K562 (cell line): Measurements from ENCODE around the gene SRRT. TPM values are rescaled to one million over a fixed set of nuclear protein-coding genes. Genes with fewer than 3 reads are reported as not detected.

Experiments
- ADNP ChIP-seq: fragments of 200-800 bp; sonication (Bioruptor generic); IDR thresholded peaks from 2 replicates; pipeline ENCODE4 v1.6.1; 2016; ENCODE audit warnings: missing genetic modification characterization, missing compliant biosample characterization
- HDAC2 ChIP-seq: fragments of 450-650 bp; IDR thresholded peaks from 2 replicates; pipeline ENCODE4 v1.6.1; 2016; ENCODE audit warnings: mild to moderate bottlenecking
- HNRNPL ChIP-seq: fragments of 200-400 bp; formaldehyde crosslinking; IDR thresholded peaks from 2 replicates; pipeline ENCODE4 v1.6.1; 2017; ENCODE audit warnings: low read depth, mild to moderate bottlenecking, low read length
- MAZ ChIP-seq, 2 experiments: fragments of 450-650 bp in 1 of 2; sonication (generic) in 1 of 2; formaldehyde crosslinking; IDR thresholded peaks in 1 of 2; conservative IDR thresholded peaks in 1 of 2; 2 replicates each; pipeline versions ENCODE4 v1.4.0 to v1.5.0; 2020; ENCODE audit warnings: mild to moderate bottlenecking in 1 of 2, missing genetic modification reagents in 1 of 2
- MTA2 ChIP-seq: fragments of 450-650 bp; IDR thresholded peaks from 2 replicates; pipeline ENCODE4 v1.6.1; 2016; ENCODE audit warnings: low read depth
- PHF20 ChIP-seq: fragments of 450-650 bp; IDR thresholded peaks from 2 replicates; pipeline ENCODE4 v1.6.1; 2018; ENCODE audit not compliant: partially characterized antibody
- POLR2A ChIP-seq: fragments of 450-650 bp; conservative IDR thresholded peaks from 2 replicates; pipeline ENCODE4 v1.6.1; 2016
- POLR2B ChIP-seq: fragments of 450-650 bp; IDR thresholded peaks from 2 replicates; pipeline ENCODE4 v1.6.1; 2018; ENCODE audit warnings: low read depth; ENCODE audit not compliant: partially characterized antibody
- PPARD ChIP-seq: fragments of 250-450 bp; sonication (Bioruptor Pico); IDR thresholded peaks from 2 replicates; pipeline ENCODE4 v1.8.0; 2022; ENCODE audit warnings: inconsistent platforms, mild to moderate bottlenecking, moderate library complexity
- SETDB1 ChIP-seq: IDR thresholded peaks from one replicate; pipeline ENCODE4 v1.6.1; 2012; ENCODE audit warnings: low read length, control low read depth, inconsistent platforms
- TAL1 ChIP-seq: fragments of 450-650 bp; IDR thresholded peaks from 2 replicates; pipeline ENCODE4 v1.6.1; 2016; ENCODE audit warnings: mild to moderate bottlenecking
- ZBTB2 ChIP-seq: fragments of 450-650 bp; IDR thresholded peaks from 2 replicates; pipeline ENCODE4 v1.6.1; 2016; ENCODE audit warnings: antibody characterized with exemption
- ZC3H8 ChIP-seq: fragments of 450-650 bp; IDR thresholded peaks from 2 replicates; pipeline ENCODE4 v1.6.1; 2017
- ZEB2 ChIP-seq: fragments of 450-650 bp; IDR thresholded peaks from 2 replicates; pipeline ENCODE4 v1.6.1; 2016
- ZMIZ1 ChIP-seq, 2 experiments: fragments of 150-350 bp in 1 of 2; IDR thresholded peaks; 2 replicates each; pipeline ENCODE4 v1.6.1; 2012 to 2016; ENCODE audit warnings: low read depth in 2 of 2, low read length in 2 of 2, mild to moderate bottlenecking in 1 of 2, moderate library complexity in 1 of 2
- ZNF165 ChIP-seq: fragments of 250-450 bp; sonication (Bioruptor Pico); IDR thresholded peaks from 2 replicates; pipeline ENCODE4 v1.4.0; 2020; ENCODE audit warnings: borderline replicate concordance
- ZNF318 ChIP-seq, 2 experiments: fragments of 450-650 bp; IDR thresholded peaks; 2 replicates each; pipeline ENCODE4 v1.6.1; 2016; ENCODE audit warnings: mild to moderate bottlenecking in 2 of 2, borderline replicate concordance in 1 of 2, low read depth in 1 of 2, moderate library complexity in 1 of 2
- polyA plus RNA-seq, 8 experiments: library from polyadenylated mRNA; depleted of rRNA in 4 of 8; stranded (reverse) in 5 of 8; unstranded in 3 of 8; fragments of >200 nt; fragmentation: Nextera tagmentation in 2 of 8; fragmentation: Illumina TruSeq in 1 of 8; extraction: Ambion mirVana in 2 of 8; extraction: Trizol in 1 of 8; gene quantifications; 2 replicates each; pipeline versions ENCODE4 v1.2.1 to v1.2.3, GENCODE V29; 2011 to 2014; ENCODE audit warnings: inconsistent platforms in 1 of 8, missing spikeins in 1 of 8
- total RNA-seq, 7 experiments: library from RNA; depleted of rRNA in 6 of 7; stranded (reverse); fragments of >200 nt in 6 of 7; fragmentation: Illumina TruSeq in 2 of 7; extraction: Trizol in 2 of 7; gene quantifications; 2 replicates each; pipeline versions ENCODE4 v1.2.1 to v1.2.3, GENCODE V29; 2011 to 2021; ENCODE audit warnings: low replicate concordance in 1 of 7

The SRRT gene
- total and polyA plus RNA-seq, 9 of the 15 experiments (the other 6 are each of a cell fraction or from before 2014, with no cell fraction given): 10.3 to 263 (median 84.4) TPM

- TF ChIP-seq ZNF318 (IDR thresholded peaks at IDR 0.05; ENCODE audit: borderline replicate concordance in 1 of 2, low read depth in 1 of 2) (no peak), PHF20 (no peak), ZNF165 (CRISPR knock-in tag) (no peak), SETDB1 (no peak), PPARD (CRISPR knock-in tag) (no peak), HNRNPL (no peak), POLR2B (peak; percentile 49), TAL1 (0 out of 2 replicates have a peak, but pooled peaks have one; percentile 14), MTA2 (peak; percentile 58), ZEB2 (0 out of 2 replicates have a peak, but pooled peaks have one; percentile 46), ZMIZ1 (IDR thresholded peaks at IDR 0.05; ENCODE audit: low read depth in 2 of 2, low read length in 2 of 2) (no peak), ZBTB2 (peak; percentile 81), ADNP (tag) (no peak), HDAC2 (peak; percentile 57), MAZ (CRISPR knock-in tag; conservative IDR thresholded peaks at IDR 0.05 in 1 of 2, IDR thresholded peaks at IDR 0.05 in 1 of 2) (no peak), POLR2A (peak; percentile 56; the same call in 1 of the 2 replicates), ZC3H8 (0 out of 2 replicates have a peak, but pooled peaks have one; percentile 78)
Observed at GRCh38 chr7:100840470-100841100, 34.3 kb upstream of the SRRT start (continued).
